ENCODE results near the gene RAD23A. TPM values are rescaled to one million over a fixed set of nuclear protein-coding genes. Genes with fewer than 3 reads are reported as not detected.
"Not testable (repeated sequence)": the region's sequence is repeated elsewhere in the genome, so short reads cannot be mapped to it uniquely, and the experiment has no call there.

Gene RAD23A
- total RNA-seq, 2 donors from 2014 or later: 53.7 to 94.6 TPM

DNA sequence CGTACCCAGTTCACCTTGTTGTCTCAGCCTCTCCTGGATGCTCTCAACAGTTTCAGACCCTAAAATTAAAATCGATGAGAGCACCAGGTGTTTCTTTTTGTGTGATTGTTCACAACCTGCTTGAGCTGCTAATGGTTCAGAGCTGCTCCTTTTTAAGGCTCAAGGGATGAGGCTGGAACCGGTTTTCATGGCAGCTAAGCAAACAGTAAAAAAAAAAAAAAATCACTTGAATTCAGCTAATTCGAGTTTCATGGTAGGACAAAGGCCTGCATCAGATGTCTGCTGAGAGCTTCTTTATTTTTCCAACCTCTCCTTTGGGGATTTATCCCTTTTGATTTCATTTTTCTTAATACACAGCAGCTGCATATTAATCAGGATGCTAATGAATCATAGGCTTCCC lies 33.1 kb upstream of the RAD23A start:
- TF ChIP-seq, protein P1, sequence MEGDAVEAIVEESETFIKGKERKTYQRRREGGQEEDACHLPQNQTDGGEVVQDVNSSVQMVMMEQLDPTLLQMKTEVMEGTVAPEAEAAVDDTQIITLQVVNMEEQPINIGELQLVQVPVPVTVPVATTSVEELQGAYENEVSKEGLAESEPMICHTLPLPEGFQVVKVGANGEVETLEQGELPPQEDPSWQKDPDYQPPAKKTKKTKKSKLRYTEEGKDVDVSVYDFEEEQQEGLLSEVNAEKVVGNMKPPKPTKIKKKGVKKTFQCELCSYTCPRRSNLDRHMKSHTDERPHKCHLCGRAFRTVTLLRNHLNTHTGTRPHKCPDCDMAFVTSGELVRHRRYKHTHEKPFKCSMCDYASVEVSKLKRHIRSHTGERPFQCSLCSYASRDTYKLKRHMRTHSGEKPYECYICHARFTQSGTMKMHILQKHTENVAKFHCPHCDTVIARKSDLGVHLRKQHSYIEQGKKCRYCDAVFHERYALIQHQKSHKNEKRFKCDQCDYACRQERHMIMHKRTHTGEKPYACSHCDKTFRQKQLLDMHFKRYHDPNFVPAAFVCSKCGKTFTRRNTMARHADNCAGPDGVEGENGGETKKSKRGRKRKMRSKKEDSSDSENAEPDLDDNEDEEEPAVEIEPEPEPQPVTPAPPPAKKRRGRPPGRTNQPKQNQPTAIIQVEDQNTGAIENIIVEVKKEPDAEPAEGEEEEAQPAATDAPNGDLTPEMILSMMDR (IDR thresholded peaks at IDR 0.05): no peak
- TF ChIP-seq POLR2A (IDR thresholded peaks at IDR 0.05): no peak
- no peak overlapping the region for H3K4me3 ChIP-seq
- H3K27ac ChIP-seq: peak overlapping the region; percentile 62 to 85 (median 80)
- H3K9me3 ChIP-seq: no peaks in the 10 kb centered on the region
- no peak for DNase-seq
- intact Hi-C loops (cut with DNase I): no loop called here
- WGBS, 2 donors: 27 to 32% methylated on average over 4 of the region's 4 CpGs
- H3K4me1 ChIP-seq: peaks cover 19% of the 10 kb centered on the region
- no peaks in the 10 kb centered on the region for H3K36me3 ChIP-seq (replicated peaks in 1 of 2; ENCODE audit: insufficient read depth in 1 of 2, low read depth in 2 of 2)
- no peaks in the 10 kb centered on the region for H3K27me3 ChIP-seq
- no peak for ATAC-seq

DNA sequence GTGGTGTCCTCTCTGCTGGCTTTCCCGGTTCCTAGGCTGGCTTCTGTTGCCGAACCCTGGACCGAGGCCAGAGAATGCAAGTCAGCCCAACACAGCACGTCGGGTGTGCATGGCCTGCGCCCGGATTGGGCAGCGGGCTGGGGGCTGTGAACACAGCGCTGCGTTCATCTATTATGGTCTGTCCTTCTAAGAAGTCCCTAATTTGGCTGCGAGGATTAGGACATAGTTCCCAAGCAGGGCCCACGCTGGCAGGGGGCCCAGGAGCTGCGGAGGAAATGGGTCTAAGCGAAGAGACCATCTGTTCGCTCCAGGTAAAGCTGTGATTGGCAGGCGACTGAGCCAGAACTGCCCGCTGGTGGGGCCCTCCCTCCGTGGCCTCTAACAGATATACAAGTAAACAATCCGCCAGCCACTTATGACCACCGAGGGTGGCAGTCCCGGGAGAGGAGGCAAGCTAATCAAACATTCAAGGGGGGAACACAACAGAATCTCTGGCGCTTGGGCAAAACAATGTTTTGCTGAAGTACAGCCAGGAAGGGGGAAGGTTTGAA lies 32.6 kb upstream of the RAD23A start:
- Histone ChIP-seq H3K27ac (peak overlapping the region; percentile 62 to 85 (median 80)), H3K4me1 (peaks cover 19% of the 10 kb centered on the region), H3K9me3 (no peaks in the 10 kb centered on the region), H3K27me3 (no peaks in the 10 kb centered on the region), H3K36me3 (replicated peaks in 1 of 2; ENCODE audit: insufficient read depth in 1 of 2, low read depth in 2 of 2) (no peaks in the 10 kb centered on the region), H3K4me3 (no peak overlapping the region)
- DNase-seq (peak; percentile 77 to 90 (median 87)), ATAC-seq (peak; percentile 90)
- WGBS, 2 donors: 1 to 11% methylated on average over 8 to 22 of the region's 22 CpGs
- intact Hi-C loops (cut with DNase I): no loop called here
- TF ChIP-seq POLR2A (IDR thresholded peaks at IDR 0.05): no peak
- TF ChIP-seq, protein P1 (IDR thresholded peaks at IDR 0.05): no peak

DNA sequence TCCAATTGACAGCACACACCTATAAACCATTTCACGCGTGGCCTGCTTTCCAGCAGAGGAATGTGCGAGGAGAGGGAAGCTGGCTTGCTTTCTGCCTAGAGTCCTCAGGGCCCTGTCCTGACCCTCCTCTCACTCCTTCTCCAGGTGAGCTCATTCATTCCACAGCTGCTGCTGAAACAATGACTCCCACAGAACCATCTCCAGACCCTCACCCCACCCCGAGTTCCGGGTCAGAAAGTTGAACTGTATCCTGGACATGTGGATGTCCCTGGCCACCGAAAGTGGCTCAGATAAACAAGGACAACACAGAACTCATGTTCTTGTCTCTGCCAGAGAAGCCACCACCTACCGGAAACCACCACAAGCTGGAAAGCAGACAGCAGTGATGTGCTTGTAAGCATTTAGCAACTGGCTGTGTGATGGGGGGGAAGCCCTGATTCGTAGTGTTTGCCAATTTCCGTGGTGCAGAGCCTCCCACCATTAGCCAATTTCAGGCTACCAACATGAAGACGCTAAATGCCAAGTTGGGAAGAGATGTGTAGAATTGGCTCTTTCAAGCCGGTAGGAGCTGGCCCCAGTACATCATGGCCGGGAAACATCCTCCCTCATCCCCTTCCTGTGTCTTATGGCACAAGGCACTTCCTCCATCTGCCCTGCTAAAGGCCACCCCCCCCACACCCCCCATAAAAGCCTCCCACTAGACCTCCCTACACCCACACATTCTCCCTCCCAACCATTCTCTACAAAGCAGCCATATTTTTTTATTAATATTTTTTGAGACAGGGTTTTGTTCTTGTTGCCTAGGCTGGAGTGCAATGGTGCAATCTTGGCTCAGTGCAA lies 31.6 kb upstream of the RAD23A start:
- intact Hi-C loops (cut with DNase I): no loop called here
- Histone ChIP-seq H3K4me1 (peaks cover 22% of the 10 kb centered on the region), H3K4me3 (no peak overlapping the region), H3K27ac (peak overlapping the region; percentile 62 to 85 (median 80)), H3K36me3 (replicated peaks in 1 of 2; ENCODE audit: insufficient read depth in 1 of 2, low read depth in 2 of 2) (no peaks in the 10 kb centered on the region), H3K27me3 (no peaks in the 10 kb centered on the region), H3K9me3 (no peaks in the 10 kb centered on the region)
- TF ChIP-seq, protein P1 (IDR thresholded peaks at IDR 0.05): no peak
- no peak for TF ChIP-seq POLR2A (IDR thresholded peaks at IDR 0.05)
- ATAC-seq: no peak
- peak in 2 of 4 donors; percentile 19 to 52 for DNase-seq
- 61 to 76% methylated on average over 11 to 12 of the region's 12 CpGs for WGBS, 2 donors

DNA sequence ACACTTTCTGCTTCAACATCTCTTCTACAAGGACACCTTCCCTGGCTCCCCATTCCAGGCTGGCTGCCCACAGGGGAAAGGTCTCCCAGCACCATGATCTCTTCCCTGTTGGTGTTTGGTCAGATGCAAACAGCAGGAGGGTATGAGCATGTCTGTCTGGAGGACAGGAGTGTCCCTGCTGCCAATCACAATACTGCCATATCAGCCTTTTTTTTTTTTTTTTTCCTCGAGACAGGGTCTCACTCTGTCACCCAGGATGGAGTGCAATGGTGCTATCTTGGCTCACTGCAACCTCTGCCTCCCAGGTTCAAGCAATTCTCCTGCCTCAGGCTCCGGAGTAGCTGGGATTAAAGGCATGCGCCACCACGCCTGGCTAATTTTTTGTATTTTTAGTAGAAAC lies 29.8 kb upstream of the RAD23A start:
- ATAC-seq; H3K9me3 ChIP-seq; H3K27ac ChIP-seq; H3K4me3 ChIP-seq; intact Hi-C loops (cut with DNase I); DNase-seq; H3K36me3 ChIP-seq (replicated peaks in 1 of 2; ENCODE audit: insufficient read depth in 1 of 2, low read depth in 2 of 2); H3K27me3 ChIP-seq: not testable (repeated sequence)
- 89 to 92% methylated on average over 4 of the region's 4 CpGs for WGBS, 2 donors
- peaks cover 27% of the 10 kb centered on the region for H3K4me1 ChIP-seq

DNA sequence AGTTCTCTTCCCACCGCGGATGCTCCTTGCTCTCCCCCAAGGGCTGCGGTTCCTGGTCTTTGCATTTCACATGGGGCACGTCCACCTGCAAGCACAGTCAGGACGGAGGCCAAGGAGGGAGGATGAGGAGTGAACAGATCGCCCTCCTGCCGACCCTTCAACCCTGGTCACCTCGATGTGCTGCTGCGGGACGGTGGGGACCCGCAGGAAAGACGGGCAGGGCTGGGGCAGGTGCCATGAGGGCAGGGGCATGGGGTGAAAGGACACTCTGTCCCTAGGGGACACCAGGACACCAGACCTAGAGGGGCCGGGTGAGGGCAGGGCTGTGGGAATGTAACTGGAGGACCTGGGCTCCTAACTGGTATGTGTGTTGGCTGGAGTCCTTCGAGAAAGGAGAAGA lies 27.4 kb upstream of the RAD23A start:
- 88 to 90% methylated on average over 11 to 14 of the region's 14 CpGs for WGBS, 2 donors
- no peak for TF ChIP-seq POLR2A (IDR thresholded peaks at IDR 0.05)
- TF ChIP-seq, protein P1 (IDR thresholded peaks at IDR 0.05): no peak
- intact Hi-C loops (cut with DNase I): no loop called here
- no peak overlapping the region for H3K27ac ChIP-seq
- ATAC-seq (no peak), DNase-seq (no peak)
- peaks cover 0 to 5% of the 10 kb centered on the region in 2 donors for H3K36me3 ChIP-seq (replicated peaks in 1 of 2; ENCODE audit: insufficient read depth in 1 of 2, low read depth in 2 of 2)
- H3K9me3 ChIP-seq: no peaks in the 10 kb centered on the region
- H3K4me1 ChIP-seq: peaks cover 15% of the 10 kb centered on the region
- H3K4me3 ChIP-seq: no peak overlapping the region
- H3K27me3 ChIP-seq: no peaks in the 10 kb centered on the region

Data from body of pancreas (tissue), 4 donors.